Smooth muscle cell (in vitro differentiated cells): ENCODE results near the gene GPR156. TPM values are rescaled to one million over a fixed set of nuclear protein-coding genes. Genes with fewer than 3 reads are reported as not detected.
"Not testable (repeated sequence)": the region's sequence is repeated elsewhere in the genome, so short reads cannot be mapped to it uniquely, and the experiment has no call there.

ENCODE experiments used
- DNase-seq: peaks from one replicate; lab custom pipeline; 2025; ENCODE audit not compliant: unreplicated experiment; lab: John Stamatoyannopoulos, UW
- H2AFZ ChIP-seq: fragments of 200-600 bp; sonication (generic); 2 replicates; pipeline ENCODE4 v1.6.0; 2016; ENCODE audit warnings: antibody characterized with exemption, low read depth, mild to moderate bottlenecking
- H3F3A ChIP-seq: fragments of 200-600 bp; sonication (generic); 2 replicates; pipeline ENCODE4 v1.6.0; 2017; ENCODE audit warnings: antibody characterized with exemption, low read depth
- H3K27ac ChIP-seq: fragments of 200-600 bp; sonication (generic); 2 replicates; pipeline ENCODE4 v1.5.1; 2016; ENCODE audit warnings: low read depth, mild to moderate bottlenecking
- H3K27me3 ChIP-seq: fragments of 200-600 bp; sonication (generic); 2 replicates; pipeline ENCODE4 v1.6.1; 2016; ENCODE audit warnings: low read depth, mild to moderate bottlenecking
- H3K36me3 ChIP-seq: fragments of 200-600 bp; sonication (generic); 2 replicates; pipeline ENCODE4 v1.5.1; 2016; ENCODE audit warnings: low read depth
- H3K4me1 ChIP-seq: fragments of 200-600 bp; sonication (generic); 2 replicates; pipeline ENCODE4 v1.5.1; 2016; ENCODE audit warnings: low read depth
- H3K4me2 ChIP-seq: fragments of 200-600 bp; sonication (generic); 2 replicates; pipeline ENCODE4 v1.6.0; 2016; ENCODE audit warnings: mild to moderate bottlenecking
- H3K4me3 ChIP-seq: fragments of 200-600 bp; sonication (generic); 2 replicates; pipeline ENCODE4 v1.5.1; 2016; ENCODE audit warnings: mild to moderate bottlenecking
- H3K79me2 ChIP-seq: fragments of 200-600 bp; sonication (generic); 2 replicates; pipeline ENCODE4 v1.6.0; 2016; ENCODE audit warnings: low read depth, mild to moderate bottlenecking
- H3K9ac ChIP-seq: fragments of 200-600 bp; sonication (generic); 2 replicates; pipeline ENCODE4 v1.6.0; 2016; ENCODE audit warnings: low read depth
- H3K9me3 ChIP-seq: fragments of 200-600 bp; sonication (generic); replicated peaks from 2 replicates; pipeline ENCODE4 v1.5.1; 2016; ENCODE audit warnings: low read depth
- H4K20me1 ChIP-seq: fragments of 200-600 bp; sonication (generic); 2 replicates; pipeline ENCODE4 v1.6.0; 2016; ENCODE audit warnings: low read depth
- CTCF ChIP-seq: fragments of 200-600 bp; sonication (generic); IDR thresholded peaks from 2 replicates; pipeline ENCODE4 v1.5.1; 2017; ENCODE audit warnings: borderline replicate concordance, mild to moderate bottlenecking, antibody characterized with exemption; ENCODE audit not compliant: insufficient read depth, poor library complexity, severe bottlenecking
- WGBS: methylation state at CpG from one replicate; pipeline ENCODE4 v1.1.7; 2016; ENCODE audit warnings: low lambda C conversion rate; 5-methylcytosine and 5-hydroxymethylcytosine counted together
- polyA plus RNA-seq: library from polyadenylated mRNA; unstranded; fragments of >200 nt; fragmentation: Nextera tagmentation; extraction: Ambion mirVana; gene quantifications from 2 replicates; pipeline ENCODE4 v1.2.1, GENCODE V29; 2016
- total RNA-seq: library from RNA; depleted of rRNA; stranded (reverse); fragments of >200 nt; gene quantifications from 2 replicates; pipeline ENCODE4 v1.2.3, GENCODE V29; 2014

GPR156 gene
- total and polyA plus RNA-seq, 2 experiments from 2014 or later = 1.2 to 2.9 TPM

- Histone ChIP-seq H3K4me2 (no peak overlapping the region), H3K4me3 (no peak overlapping the region), H3K9ac (no peak overlapping the region), H3F3A (no peaks in the 10 kb centered on the region), H3K27me3 (no peaks in the 10 kb centered on the region), H3K27ac (no peak overlapping the region), H3K79me2 (no peaks in the 10 kb centered on the region), H2AFZ (no peak overlapping the region), H3K4me1 (no peaks in the 10 kb centered on the region), H3K36me3 (peaks cover 13% of the 10 kb centered on the region), H4K20me1 (no peaks in the 10 kb centered on the region), H3K9me3 (no peaks in the 10 kb centered on the region)
- no peak for TF ChIP-seq CTCF
- 91% methylated on average over 2 of the region's 2 CpGs for WGBS
- DNase-seq = no peak
These were observed 41.8 kb upstream of the GPR156 start for GRCh38 chr3:120326784-120327183.

- Histone ChIP-seq H3K27me3 (no peaks in the 10 kb centered on the region), H3K4me2 (no peak overlapping the region), H3K4me3 (no peak overlapping the region), H3K9me3 (no peaks in the 10 kb centered on the region), H3K79me2 (no peaks in the 10 kb centered on the region), H2AFZ (no peak overlapping the region), H3K27ac (no peak overlapping the region), H3F3A (no peaks in the 10 kb centered on the region), H3K4me1 (no peaks in the 10 kb centered on the region), H4K20me1 (no peaks in the 10 kb centered on the region), H3K9ac (no peak overlapping the region), H3K36me3 (no peaks in the 10 kb centered on the region)
- DNase-seq = no peak
- WGBS = 50% methylated on average over 1 of the region's 1 CpG
- TF ChIP-seq CTCF = no peak
These were observed 39.2 kb upstream of the GPR156 start for GRCh38 chr3:120324190-120324589.

GRCh38 chr3:120323761-120324160 lies 38.7 kb upstream of the GPR156 start:
- H3K9ac ChIP-seq, DNase-seq, H3K79me2 ChIP-seq, H3K27me3 ChIP-seq, H3K36me3 ChIP-seq, H3K9me3 ChIP-seq, H3F3A ChIP-seq, H3K4me1 ChIP-seq, H2AFZ ChIP-seq, H4K20me1 ChIP-seq, H3K27ac ChIP-seq, H3K4me3 ChIP-seq, H3K4me2 ChIP-seq: not testable (repeated sequence)
- WGBS = 77% methylated on average over 4 of the region's 4 CpGs

- no peaks in the 10 kb centered on the region for H3F3A ChIP-seq
- no peaks in the 10 kb centered on the region for H3K79me2 ChIP-seq
- H3K4me3 ChIP-seq = no peak overlapping the region
- no peak for TF ChIP-seq CTCF
- no peaks in the 10 kb centered on the region for H3K27me3 ChIP-seq
- H3K4me1 ChIP-seq = no peaks in the 10 kb centered on the region
- no peaks in the 10 kb centered on the region for H4K20me1 ChIP-seq
- H3K4me2 ChIP-seq = no peak overlapping the region
- no peak overlapping the region for H2AFZ ChIP-seq
- peaks cover 5% of the 10 kb centered on the region for H3K36me3 ChIP-seq
- peaks cover 6% of the 10 kb centered on the region for H3K9me3 ChIP-seq
- no peak overlapping the region for H3K27ac ChIP-seq
- no peak for DNase-seq
- WGBS = 96% methylated on average over 24 of the region's 24 CpGs
- no peak overlapping the region for H3K9ac ChIP-seq
These were observed 27.1 kb upstream of the GPR156 start for GRCh38 chr3:120311863-120312794.
